GM06990 (cell line): Measurements from ENCODE around the gene TTLL13.

Source experiments
- DNase-seq: peaks from one replicate; pipeline ENCODE4 v3.0.0-alpha.2; 2011; ENCODE audit not compliant: insufficient read length; ENCODE audit errors: extremely low read depth
- H3K27me3 ChIP-seq: replicated peaks from 2 replicates; pipeline ENCODE4 v1.6.0; 2011; ENCODE audit warnings: low read length; ENCODE audit not compliant: control insufficient read depth, insufficient read depth
- H3K36me3 ChIP-seq: 2 replicates; pipeline ENCODE4 v1.5.1; 2011; ENCODE audit warnings: low read length; ENCODE audit not compliant: control insufficient read depth, insufficient read depth
- H3K4me3 ChIP-seq: replicated peaks from 2 replicates; pipeline ENCODE4 v1.5.1; 2011; ENCODE audit warnings: low read depth, mild to moderate bottlenecking, control low read depth, low read length
- TF ChIP-seq, protein P1 (sequence below): IDR thresholded peaks from 2 replicates; pipeline ENCODE4 v1.5.1; 2011; ENCODE audit warnings: low read length, control low read depth, mild to moderate bottlenecking, inconsistent platforms; ENCODE audit not compliant: insufficient read depth, poor library complexity, severe bottlenecking

TTLL13 gene

DNA sequence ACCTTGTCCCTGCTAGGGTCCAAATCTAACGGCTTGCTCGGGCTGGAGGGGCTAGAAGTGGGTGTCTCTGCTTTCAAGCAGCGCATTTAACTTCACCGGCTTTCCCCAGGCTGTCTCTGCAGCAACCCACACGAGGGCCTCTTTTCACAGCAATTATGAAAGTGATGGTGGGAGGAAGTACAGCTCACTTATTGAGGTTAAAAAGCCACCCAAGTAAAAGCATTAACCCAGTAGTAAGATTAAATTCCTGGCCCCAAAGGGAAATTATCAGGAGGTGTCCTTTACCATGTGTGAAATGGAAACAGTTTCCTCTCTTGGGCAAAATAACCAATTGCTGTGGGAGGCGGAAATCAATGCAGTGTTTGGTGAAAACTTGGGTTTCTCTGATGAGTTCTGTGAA, 57.2 kb downstream of the TTLL13 start:
- Histone ChIP-seq H3K4me3 (no peak overlapping the region), H3K36me3 (no peaks in the 10 kb centered on the region), H3K27me3 (no peaks in the 10 kb centered on the region)
- no peak for DNase-seq
- TF ChIP-seq, protein P1, sequence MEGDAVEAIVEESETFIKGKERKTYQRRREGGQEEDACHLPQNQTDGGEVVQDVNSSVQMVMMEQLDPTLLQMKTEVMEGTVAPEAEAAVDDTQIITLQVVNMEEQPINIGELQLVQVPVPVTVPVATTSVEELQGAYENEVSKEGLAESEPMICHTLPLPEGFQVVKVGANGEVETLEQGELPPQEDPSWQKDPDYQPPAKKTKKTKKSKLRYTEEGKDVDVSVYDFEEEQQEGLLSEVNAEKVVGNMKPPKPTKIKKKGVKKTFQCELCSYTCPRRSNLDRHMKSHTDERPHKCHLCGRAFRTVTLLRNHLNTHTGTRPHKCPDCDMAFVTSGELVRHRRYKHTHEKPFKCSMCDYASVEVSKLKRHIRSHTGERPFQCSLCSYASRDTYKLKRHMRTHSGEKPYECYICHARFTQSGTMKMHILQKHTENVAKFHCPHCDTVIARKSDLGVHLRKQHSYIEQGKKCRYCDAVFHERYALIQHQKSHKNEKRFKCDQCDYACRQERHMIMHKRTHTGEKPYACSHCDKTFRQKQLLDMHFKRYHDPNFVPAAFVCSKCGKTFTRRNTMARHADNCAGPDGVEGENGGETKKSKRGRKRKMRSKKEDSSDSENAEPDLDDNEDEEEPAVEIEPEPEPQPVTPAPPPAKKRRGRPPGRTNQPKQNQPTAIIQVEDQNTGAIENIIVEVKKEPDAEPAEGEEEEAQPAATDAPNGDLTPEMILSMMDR: peak; percentile 12

DNA sequence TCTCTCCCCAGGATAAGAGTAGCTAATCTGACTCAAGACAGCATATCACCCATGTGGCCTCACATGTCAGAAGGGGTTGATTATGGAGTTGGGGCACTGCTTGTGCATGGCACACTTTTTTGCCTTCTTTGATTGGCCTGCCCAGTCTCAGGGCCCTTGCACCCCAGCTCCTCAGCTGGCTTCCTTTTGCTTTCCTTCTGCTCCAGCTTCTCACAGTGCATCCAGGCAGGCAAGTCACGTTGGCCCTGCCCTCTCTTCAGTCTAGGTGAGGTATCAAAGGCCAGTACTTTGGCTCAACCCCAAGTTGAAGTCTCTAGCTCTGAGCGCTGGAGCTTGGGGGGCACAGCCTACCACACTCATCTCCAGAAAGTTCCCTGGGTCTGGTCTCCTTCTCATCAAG, 58.3 kb downstream of the TTLL13 start:
- TF ChIP-seq, protein P1: no peak
- no peaks in the 10 kb centered on the region for H3K36me3 ChIP-seq

DNA sequence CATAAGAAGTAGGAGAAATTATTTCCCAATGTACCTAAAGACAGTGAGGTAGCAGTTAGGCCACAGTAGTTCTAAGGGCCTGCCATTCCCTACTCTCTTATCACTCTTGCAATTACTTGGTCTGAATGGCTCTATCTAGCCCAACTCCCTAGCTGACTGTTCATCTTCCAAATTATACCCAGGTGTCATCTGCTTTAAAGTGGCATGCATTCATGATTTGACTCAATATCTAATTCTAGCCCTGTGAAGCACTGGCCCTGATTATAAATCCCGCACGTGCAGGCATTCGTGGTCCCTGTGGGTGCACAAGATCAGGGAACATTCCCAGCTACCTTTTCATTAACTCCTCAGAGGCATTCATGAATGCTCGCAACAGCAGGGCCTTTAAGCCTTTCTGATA, 59.7 kb downstream of the TTLL13 start:
- TF ChIP-seq, protein P1: no peak
- Histone ChIP-seq H3K36me3 (no peaks in the 10 kb centered on the region), H3K27me3 (no peaks in the 10 kb centered on the region), H3K4me3 (no peak overlapping the region)
- no peak for DNase-seq

More for the DNA sequence above, 58.3 kb downstream of the TTLL13 start:
- no peak for DNase-seq
- Histone ChIP-seq H3K27me3 (no peaks in the 10 kb centered on the region), H3K4me3 (no peak overlapping the region)
